ENCODE measurements around the gene USP49.

DNA sequence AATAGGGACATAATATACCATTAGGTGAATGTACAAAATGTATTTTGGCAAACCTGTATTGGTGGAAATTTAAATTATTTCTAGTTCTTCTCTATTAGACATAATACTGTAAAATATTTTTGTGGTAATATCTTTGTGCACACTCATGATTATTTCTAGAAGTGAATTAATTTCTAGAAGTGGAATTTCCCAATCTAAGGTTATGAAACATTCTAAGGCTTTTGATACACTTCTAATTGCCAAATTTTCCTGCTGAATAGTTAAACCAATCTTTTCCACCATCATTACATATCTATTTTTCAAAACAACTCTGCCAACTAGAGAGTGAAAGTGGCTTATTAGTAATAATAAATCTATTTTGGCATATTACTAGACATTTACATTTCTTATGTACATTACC lies 48.3 kb upstream of the USP49 start:
- TF ChIP-seq POLR2AphosphoS5 (IDR thresholded peaks at IDR 0.05; ENCODE audit: low read depth, low read length) (no peak), POLR2A (IDR thresholded peaks at IDR 0.05; ENCODE audit: low read depth, low read length) (no peak), TAF1 (IDR thresholded peaks at IDR 0.05; ENCODE audit: borderline replicate concordance, low read depth, low read length) (no peak)

Measured in GM12892 (cell line).